OCI-LY7 (cell line): ENCODE results near the gene CCDC3. TPM values are rescaled to one million over a fixed set of nuclear protein-coding genes. Genes with fewer than 3 reads are reported as not detected.

Experiments
- BruUV-seq: library from RNA; stranded (reverse); fragments of 400-500 nt; replicated peaks from 2 replicates; lab custom pipeline; 2021; lab: Mats Ljungman, UMichigan
- CTCF ChIA-PET: fragments of 300-600 bp; sonication (Branson Sonifier 250); formaldehyde crosslinking; loops from one replicate; lab custom pipeline; 2022; ENCODE audit warnings: antibody characterized with exemption; ENCODE audit not compliant: unreplicated experiment; lab: Charles Lee
- POLR2A ChIA-PET: fragments of 300-600 bp; sonication (Branson Sonifier 250); formaldehyde crosslinking; loops from one replicate; lab custom pipeline; 2022; ENCODE audit warnings: antibody characterized with exemption; lab: Charles Lee
- DNase-seq: peaks from one replicate; pipeline ENCODE4 v3.0.0-alpha.2; 2015; ENCODE audit warnings: low spot score
- H2AFZ ChIP-seq: fragments of 200-600 bp; sonication (generic), shearing (Covaris generic); 2 replicates; pipeline ENCODE4 v1.6.1; 2014; ENCODE audit warnings: mild to moderate bottlenecking, antibody characterized with exemption, low read length, moderate library complexity
- H3K27ac ChIP-seq: fragments of 200-600 bp; sonication (generic); 2 replicates; pipeline ENCODE4 v1.5.1; 2014; ENCODE audit warnings: mixed run types, low read depth, mild to moderate bottlenecking, moderate library complexity, low read length, inconsistent platforms; ENCODE audit not compliant: poor library complexity, severe bottlenecking
- H3K36me3 ChIP-seq: fragments of 200-600 bp; sonication (generic); 2 replicates; pipeline ENCODE4 v1.6.1; 2014; ENCODE audit warnings: mild to moderate bottlenecking, antibody characterized with exemption, low read length, moderate library complexity, mixed read lengths; ENCODE audit not compliant: insufficient read depth
- H3K4me1 ChIP-seq: fragments of 200-600 bp; sonication (generic); 2 replicates; pipeline ENCODE4 v1.5.1; 2014; ENCODE audit warnings: mild to moderate bottlenecking, low read length; ENCODE audit not compliant: insufficient read depth, poor library complexity, severe bottlenecking
- H3K4me2 ChIP-seq: fragments of 200-600 bp; sonication (generic); 2 replicates; pipeline ENCODE4 v1.6.1; 2014; ENCODE audit warnings: mild to moderate bottlenecking, low read length
- H3K4me3 ChIP-seq: fragments of 200-600 bp; sonication (generic); 2 replicates; pipeline ENCODE4 v1.5.1; 2014; ENCODE audit warnings: mild to moderate bottlenecking, low read depth, low read length; ENCODE audit not compliant: poor library complexity, severe bottlenecking
- H3K79me2 ChIP-seq: fragments of 200-600 bp; sonication (generic); 2 replicates; pipeline ENCODE4 v1.6.1; 2016; ENCODE audit warnings: low read depth, mild to moderate bottlenecking, low read length, moderate library complexity, mixed read lengths; ENCODE audit not compliant: insufficient read depth
- H3K9me2 ChIP-seq: fragments of 200-600 bp; sonication (generic); 2 replicates; pipeline ENCODE4 v1.6.1; 2016; ENCODE audit warnings: mild to moderate bottlenecking, low read length, mixed read lengths; ENCODE audit not compliant: insufficient read depth
- H3K9me3 ChIP-seq: fragments of 200-600 bp; sonication (generic); 2 replicates; pipeline ENCODE4 v1.6.1; 2014; ENCODE audit warnings: mild to moderate bottlenecking, mixed run types, low read length, mixed read lengths
- H4K20me1 ChIP-seq: fragments of 200-600 bp; sonication (generic); 2 replicates; pipeline ENCODE4 v1.6.1; 2014; ENCODE audit warnings: mild to moderate bottlenecking, antibody characterized with exemption, low read length, moderate library complexity, mixed read lengths; ENCODE audit not compliant: insufficient read depth
- EZH2phosphoT487 ChIP-seq: fragments of 200-600 bp; sonication (generic); IDR thresholded peaks from 2 replicates; pipeline ENCODE4 v1.6.1; 2018; ENCODE audit warnings: low read depth, borderline replicate concordance, mild to moderate bottlenecking, mixed run types, antibody characterized with exemption, low read length, moderate library complexity, mixed read lengths
- intact Hi-C: fragments of 100-400 bp; cut with micrococcal nuclease; formaldehyde crosslinking; loops from one replicate; pipeline ENCODE4 v1.10.0; 2022; ENCODE audit not compliant: unreplicated experiment
- total RNA-seq, 2 experiments: library from RNA; depleted of rRNA in 1 of 2; stranded (reverse); fragments of >200 nt in 1 of 2; shearing (Covaris generic) in 1 of 2; gene quantifications; 2 replicates each; pipeline ENCODE4 v1.2.3, GENCODE V29; 2014 to 2022
- TF ChIP-seq, protein P1 (sequence below): fragments of 200-600 bp; sonication (generic); conservative IDR thresholded peaks from 2 replicates; pipeline ENCODE4 v1.5.1; 2014; ENCODE audit warnings: mild to moderate bottlenecking, antibody characterized with exemption, low read length, moderate library complexity, mixed read lengths

CCDC3 gene
- total RNA-seq, 2 experiments from 2014 or later, result not detected

DNA sequence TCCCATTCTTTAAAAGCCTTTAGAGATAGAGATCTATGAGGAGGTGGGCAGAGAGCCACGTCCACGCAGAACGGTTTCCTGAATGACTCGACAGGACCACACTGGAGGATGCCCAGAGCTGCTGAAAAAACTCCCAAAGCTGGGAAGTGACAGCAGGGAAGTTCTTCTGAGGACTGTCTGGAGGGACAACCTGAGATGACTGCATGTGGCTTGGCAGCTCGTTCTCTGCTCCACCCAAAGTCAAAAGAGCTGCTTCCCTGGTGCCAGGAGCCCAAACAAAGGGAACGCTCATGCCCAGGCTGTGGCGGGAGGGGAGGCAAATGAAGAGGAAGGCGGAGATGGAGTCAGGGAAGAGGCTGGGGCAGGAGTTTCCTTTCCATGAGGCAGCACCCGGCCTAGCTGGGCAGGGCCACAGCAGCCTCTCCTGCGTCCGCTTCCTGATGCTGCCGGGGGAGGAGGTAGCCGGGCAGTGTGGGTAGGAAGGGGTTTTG is 95.4 kb downstream of the CCDC3 start:
- no peaks in the 10 kb centered on the region for H3K36me3 ChIP-seq
- no TSS peak for BruUV-seq

DNA sequence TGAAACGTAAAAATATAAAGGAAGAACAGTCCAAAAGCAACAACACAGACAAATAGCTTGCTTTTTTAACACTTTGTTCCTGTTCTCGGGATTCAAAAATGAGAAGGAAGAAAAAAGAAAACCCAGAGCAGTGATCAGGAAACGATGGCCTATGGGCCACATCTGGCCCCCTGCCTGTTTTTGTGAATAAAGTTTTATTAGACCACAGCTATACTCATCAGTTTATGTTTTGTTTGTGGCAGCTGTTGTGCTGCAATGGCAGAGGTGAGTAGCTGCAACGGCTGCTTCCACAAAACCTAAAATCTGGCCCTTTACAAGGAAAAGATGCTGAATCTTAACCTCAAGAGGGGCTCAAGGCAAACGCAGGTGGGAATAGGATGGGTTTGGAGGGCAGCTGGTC is 96.4 kb downstream of the CCDC3 start:
- Histone ChIP-seq H3K9me3 (no peaks in the 10 kb centered on the region), H3K36me3 (no peaks in the 10 kb centered on the region), H2AFZ (no peak overlapping the region), H3K4me1 (no peaks in the 10 kb centered on the region), H3K4me2 (no peak overlapping the region), H4K20me1 (no peaks in the 10 kb centered on the region), H3K9me2 (no peaks in the 10 kb centered on the region), H3K4me3 (no peak overlapping the region), H3K79me2 (no peaks in the 10 kb centered on the region), H3K27ac (no peak overlapping the region)
- no peak for DNase-seq
- TF ChIP-seq EZH2phosphoT487, result no peak
- TF ChIP-seq, protein P1, sequence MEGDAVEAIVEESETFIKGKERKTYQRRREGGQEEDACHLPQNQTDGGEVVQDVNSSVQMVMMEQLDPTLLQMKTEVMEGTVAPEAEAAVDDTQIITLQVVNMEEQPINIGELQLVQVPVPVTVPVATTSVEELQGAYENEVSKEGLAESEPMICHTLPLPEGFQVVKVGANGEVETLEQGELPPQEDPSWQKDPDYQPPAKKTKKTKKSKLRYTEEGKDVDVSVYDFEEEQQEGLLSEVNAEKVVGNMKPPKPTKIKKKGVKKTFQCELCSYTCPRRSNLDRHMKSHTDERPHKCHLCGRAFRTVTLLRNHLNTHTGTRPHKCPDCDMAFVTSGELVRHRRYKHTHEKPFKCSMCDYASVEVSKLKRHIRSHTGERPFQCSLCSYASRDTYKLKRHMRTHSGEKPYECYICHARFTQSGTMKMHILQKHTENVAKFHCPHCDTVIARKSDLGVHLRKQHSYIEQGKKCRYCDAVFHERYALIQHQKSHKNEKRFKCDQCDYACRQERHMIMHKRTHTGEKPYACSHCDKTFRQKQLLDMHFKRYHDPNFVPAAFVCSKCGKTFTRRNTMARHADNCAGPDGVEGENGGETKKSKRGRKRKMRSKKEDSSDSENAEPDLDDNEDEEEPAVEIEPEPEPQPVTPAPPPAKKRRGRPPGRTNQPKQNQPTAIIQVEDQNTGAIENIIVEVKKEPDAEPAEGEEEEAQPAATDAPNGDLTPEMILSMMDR, result no peak
- no TSS peak for BruUV-seq
- ChIA-PET POLR2A (interaction anchor here (0.5 to 0.8 kb wide), 4 partner anchors 9 to 201 kb away, joined by 3 to 6 read pairs (median 3); no protein-coding TSS in a partner anchor), CTCF (interaction anchor here (0.8 kb wide), 1 partner anchor 122 kb away, joined by 3 read pairs; no protein-coding TSS in a partner anchor)
- intact Hi-C loops, result loop anchor here (10.0 kb wide), 1 partner anchor 640 kb away; no protein-coding TSS in a partner anchor

More for the DNA sequence above, 95.4 kb downstream of the CCDC3 start:
- Histone ChIP-seq H3K9me2 (no peaks in the 10 kb centered on the region), H3K4me3 (no peak overlapping the region), H3K27ac (no peak overlapping the region), H3K9me3 (no peaks in the 10 kb centered on the region), H4K20me1 (no peaks in the 10 kb centered on the region), H3K4me2 (no peak overlapping the region), H3K79me2 (no peaks in the 10 kb centered on the region), H2AFZ (no peak overlapping the region), H3K4me1 (no peaks in the 10 kb centered on the region)
- ChIA-PET POLR2A (interaction anchor here (0.5 kb wide), 1 partner anchor 122 kb away, joined by 3 read pairs; no protein-coding TSS in a partner anchor), CTCF (no interaction called here)
- TF ChIP-seq, protein P1, result no peak
- no peak for TF ChIP-seq EZH2phosphoT487
- no peak for DNase-seq
- intact Hi-C loops, result loop anchor here (10.0 kb wide), 1 partner anchor 641 kb away; no protein-coding TSS in a partner anchor

DNA sequence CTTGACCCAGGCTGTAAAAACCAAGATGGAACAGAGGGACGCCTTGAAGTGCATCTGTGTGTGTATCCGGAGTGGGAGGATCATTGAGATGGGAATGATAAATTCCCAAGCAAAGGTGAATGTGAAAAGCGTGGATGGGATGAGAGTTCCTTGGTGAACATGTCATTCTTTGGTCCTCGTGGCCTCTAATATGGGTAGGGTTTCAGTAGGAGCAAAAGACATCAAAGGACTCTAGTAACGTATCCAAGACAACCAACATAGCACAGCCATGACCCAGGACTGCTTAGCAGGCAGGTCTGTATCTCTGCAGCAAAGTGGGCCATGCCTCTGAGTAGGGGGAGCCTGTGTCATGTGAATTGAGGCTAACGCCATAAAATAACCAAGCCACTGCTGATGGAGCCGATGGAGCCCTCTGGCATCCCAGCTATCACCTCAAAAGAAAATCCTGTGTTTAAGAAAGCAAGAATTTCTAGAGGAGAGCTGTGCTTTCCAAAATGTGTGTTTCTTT is 98.6 kb downstream of the CCDC3 start:
- no peak for TF ChIP-seq EZH2phosphoT487
- TF ChIP-seq, protein P1, result no peak
- no peaks in the 10 kb centered on the region for H3K36me3 ChIP-seq
- ChIA-PET POLR2A (interaction anchor here (1.0 kb wide), 1 partner anchor 22 kb away, joined by 4 read pairs; no protein-coding TSS in a partner anchor), CTCF (no interaction called here)
- H2AFZ ChIP-seq, result no peak overlapping the region
- no TSS peak for BruUV-seq
- H3K9me3 ChIP-seq, result no peaks in the 10 kb centered on the region
- no peaks in the 10 kb centered on the region for H4K20me1 ChIP-seq
- intact Hi-C loops, result loop anchor here (10.0 kb wide), 1 partner anchor 638 kb away; no protein-coding TSS in a partner anchor
- H3K79me2 ChIP-seq, result no peaks in the 10 kb centered on the region
- no peak overlapping the region for H3K27ac ChIP-seq
- H3K9me2 ChIP-seq, result no peaks in the 10 kb centered on the region
- H3K4me3 ChIP-seq, result no peak overlapping the region
- H3K4me2 ChIP-seq, result no peak overlapping the region
- no peak for DNase-seq
- H3K4me1 ChIP-seq, result no peaks in the 10 kb centered on the region
